Measurements from ENCODE around the gene CD47. TPM values are rescaled to one million over a fixed set of nuclear protein-coding genes. Genes with fewer than 3 reads are reported as not detected.

Gene CD47
- total RNA-seq, 1 experiment from 2014 or later: 42.5 TPM

GRCh38 chr3:108014943-108015342, 75.9 kb downstream of the CD47 start:
- no peaks in the 10 kb centered on the region for H3K4me1 ChIP-seq (ENCODE audit: control insufficient read depth in 1 of 2, insufficient read depth in 2 of 2, low read length in 2 of 2)
- no peak overlapping the region for H3K27ac ChIP-seq (ENCODE audit: low read depth, low read length)
- ATAC-seq (no peak), DNase-seq (ENCODE audit: low read depth, low spot score) (no peak)
- no peaks in the 10 kb centered on the region for H3K79me2 ChIP-seq (ENCODE audit: insufficient read depth, low read length)
- TF ChIP-seq REST (IDR thresholded peaks at IDR 0.05; ENCODE audit: low read depth) (no peak), CBX3 (IDR thresholded peaks at IDR 0.05; ENCODE audit: low read depth) (no peak), ZFX (IDR thresholded peaks at IDR 0.05) (no peak), EZH2 (IDR thresholded peaks at IDR 0.05) (no peak), YY1 (IDR thresholded peaks at IDR 0.05; ENCODE audit: extremely low read depth, insufficient replicate concordance, low read depth, low read length) (no peak), JUND (IDR thresholded peaks at IDR 0.05) (no peak), SP1 (IDR thresholded peaks at IDR 0.05; ENCODE audit: low read depth) (no peak), MAX (IDR thresholded peaks at IDR 0.05) (no peak), EGR1 (IDR thresholded peaks at IDR 0.05; ENCODE audit: low read depth) (no peak)
- ChIA-PET POLR2A (no interaction called here), RAD21 (ENCODE audit: low non-redundant PET in 1 of 2, low total read pairs in 2 of 2, uncharacterized antibody in 2 of 2, unreplicated experiment in 2 of 2) (no interaction called here), CTCF (no interaction called here)
- no peak overlapping the region for H3K4me3 ChIP-seq (replicated peaks in 1 of 2; ENCODE audit: low read depth in 1 of 2, low read length in 2 of 2)
- intact Hi-C loops (cut with micrococcal nuclease): no loop called here
- H3K36me3 ChIP-seq (ENCODE audit: control insufficient read depth in 1 of 2, insufficient read depth in 2 of 2, low read length in 2 of 2): no peaks in the 10 kb centered on the region
- H3K27me3 ChIP-seq (ENCODE audit: insufficient read depth, low read length): no peaks in the 10 kb centered on the region
- H3K9me3 ChIP-seq (ENCODE audit: control insufficient read depth in 1 of 2, insufficient read depth in 1 of 2, low read depth in 1 of 2, low read length in 2 of 2): no peaks in the 10 kb centered on the region
- H4K20me1 ChIP-seq (ENCODE audit: insufficient read depth): no peaks in the 10 kb centered on the region
- H3K4me2 ChIP-seq (ENCODE audit: low read length): no peak overlapping the region
- H2AFZ ChIP-seq (ENCODE audit: low read depth, low read length, poor library complexity, severe bottlenecking): no peak overlapping the region
- BruUV-seq (replicated peaks): no TSS peak
- H3K9ac ChIP-seq (ENCODE audit: low read length): no peak overlapping the region
- H3K9me2 ChIP-seq (ENCODE audit: insufficient read depth): no peaks in the 10 kb centered on the region
